ENCODE results near the gene C16orf92. TPM values are rescaled to one million over a fixed set of nuclear protein-coding genes. Genes with fewer than 3 reads are reported as not detected.

Gene C16orf92
- total RNA-seq, 2 experiments from 2014 or later: not detected

GRCh38 chr16:29978564-29979270, 44.3 kb upstream of the C16orf92 start:
- POLR2A ChIA-PET: interaction anchor here (1.9 kb wide), 1 partner anchor 17 kb away, joined by 9 read pairs; the partner anchor contains the start of gene TMEM219
- no peaks in the 10 kb centered on the region for H3K9me3 ChIP-seq (ENCODE audit: control insufficient read depth in 1 of 2, insufficient read depth in 1 of 2, low read length in 2 of 2)
- no peak for TF ChIP-seq CTCF (IDR thresholded peaks at IDR 0.05)
- H3K4me1 ChIP-seq (ENCODE audit: insufficient read depth, low read length): peaks cover 33% of the 10 kb centered on the region
- no peaks in the 10 kb centered on the region for H3K27me3 ChIP-seq (ENCODE audit: control insufficient read depth in 1 of 2, insufficient read depth in 2 of 2, low read length in 2 of 2)
- ATAC-seq (ENCODE audit: poor library complexity): no peak
- no peak for DNase-seq
- no peak overlapping the region for H3K27ac Mint-ChIP-seq
- peaks cover 59% of the 10 kb centered on the region for H3K36me3 ChIP-seq (ENCODE audit: insufficient read depth, low read length)
- no peaks in the 10 kb centered on the region for H3K9me3 Mint-ChIP-seq
- peaks cover 73% of the 10 kb centered on the region for H3K36me3 Mint-ChIP-seq (ENCODE audit: low read depth)
- no peak overlapping the region for H3K27ac ChIP-seq (ENCODE audit: low read depth in 1 of 2, low read length in 2 of 2)
- intact Hi-C loops (cut with DNase I, micrococcal nuclease): loop anchor here in 1 of 2 experiments (5.0 kb wide), 1 partner anchor 56 kb away; no protein-coding TSS in a partner anchor
- no peak overlapping the region for H3K4me3 Mint-ChIP-seq
- peaks cover 41% of the 10 kb centered on the region for H3K4me1 Mint-ChIP-seq (ENCODE audit: low read depth)
- CTCF ChIA-PET: no interaction called here
- no peak overlapping the region for H3K4me3 ChIP-seq (ENCODE audit: low read length)
- H3K27me3 Mint-ChIP-seq: no peaks in the 10 kb centered on the region

GRCh38 chr16:29982560-29983419, 40.2 kb upstream of the C16orf92 start:
- no peak overlapping the region for H3K4me3 ChIP-seq (ENCODE audit: low read length)
- H3K9me3 Mint-ChIP-seq: no peaks in the 10 kb centered on the region
- H3K27ac ChIP-seq (ENCODE audit: low read depth in 1 of 2, low read length in 2 of 2): no peak overlapping the region
- H3K27me3 ChIP-seq (ENCODE audit: control insufficient read depth in 1 of 2, insufficient read depth in 2 of 2, low read length in 2 of 2): no peaks in the 10 kb centered on the region
- H3K27ac Mint-ChIP-seq: no peak overlapping the region
- peaks cover under 1% of the 10 kb centered on the region for H3K4me1 Mint-ChIP-seq (ENCODE audit: low read depth)
- CTCF ChIA-PET: no interaction called here
- H3K27me3 Mint-ChIP-seq: no peaks in the 10 kb centered on the region
- POLR2A ChIA-PET: interaction anchor here (0.7 kb wide), 1 partner anchor 14 kb away, joined by 3 read pairs; no protein-coding TSS in a partner anchor
- no peak for TF ChIP-seq CTCF (IDR thresholded peaks at IDR 0.05)
- H3K9me3 ChIP-seq (ENCODE audit: control insufficient read depth in 1 of 2, insufficient read depth in 1 of 2, low read length in 2 of 2): no peaks in the 10 kb centered on the region
- H3K4me3 Mint-ChIP-seq: no peak overlapping the region
- intact Hi-C loops (cut with DNase I, micrococcal nuclease): no loop called here
- peaks cover 94% of the 10 kb centered on the region for H3K36me3 ChIP-seq (ENCODE audit: insufficient read depth, low read length)
- DNase-seq: no peak
- H3K4me1 ChIP-seq (ENCODE audit: insufficient read depth, low read length): no peaks in the 10 kb centered on the region
- no peak for ATAC-seq (ENCODE audit: poor library complexity)
- H3K36me3 Mint-ChIP-seq (ENCODE audit: low read depth): peaks cover 91% of the 10 kb centered on the region

GRCh38 chr16:29983420-29984136, 39.4 kb upstream of the C16orf92 start:
- no peak for ATAC-seq (ENCODE audit: poor library complexity)
- Mint-ChIP-seq H3K27me3 (no peaks in the 10 kb centered on the region), H3K36me3 (ENCODE audit: low read depth) (peaks cover 91% of the 10 kb centered on the region), H3K4me1 (ENCODE audit: low read depth) (no peaks in the 10 kb centered on the region), H3K9me3 (no peaks in the 10 kb centered on the region), H3K27ac (no peak overlapping the region), H3K4me3 (no peak overlapping the region)
- Histone ChIP-seq H3K27ac (ENCODE audit: low read depth in 1 of 2, low read length in 2 of 2) (no peak overlapping the region), H3K27me3 (ENCODE audit: control insufficient read depth in 1 of 2, insufficient read depth in 2 of 2, low read length in 2 of 2) (no peaks in the 10 kb centered on the region), H3K4me3 (ENCODE audit: low read length) (no peak overlapping the region), H3K9me3 (ENCODE audit: control insufficient read depth in 1 of 2, insufficient read depth in 1 of 2, low read length in 2 of 2) (no peaks in the 10 kb centered on the region), H3K36me3 (ENCODE audit: insufficient read depth, low read length) (peaks cover 91% of the 10 kb centered on the region), H3K4me1 (ENCODE audit: insufficient read depth, low read length) (no peaks in the 10 kb centered on the region)
- intact Hi-C loops (cut with DNase I, micrococcal nuclease): no loop called here
- CTCF ChIA-PET: no interaction called here
- no peak for DNase-seq
- no peak for TF ChIP-seq CTCF (IDR thresholded peaks at IDR 0.05)
- POLR2A ChIA-PET: interaction anchor here (0.7 kb wide), 1 partner anchor 13 kb away, joined by 3 read pairs; no protein-coding TSS in a partner anchor
